AG20443 (cell line): ENCODE measurements around the gene SPRYD3.

Experiments used
- DNase-seq: peaks from one replicate; pipeline ENCODE4 v3.0.0; 2012; ENCODE audit warnings: low spot score, mixed read lengths

The SPRYD3 gene

DNA sequence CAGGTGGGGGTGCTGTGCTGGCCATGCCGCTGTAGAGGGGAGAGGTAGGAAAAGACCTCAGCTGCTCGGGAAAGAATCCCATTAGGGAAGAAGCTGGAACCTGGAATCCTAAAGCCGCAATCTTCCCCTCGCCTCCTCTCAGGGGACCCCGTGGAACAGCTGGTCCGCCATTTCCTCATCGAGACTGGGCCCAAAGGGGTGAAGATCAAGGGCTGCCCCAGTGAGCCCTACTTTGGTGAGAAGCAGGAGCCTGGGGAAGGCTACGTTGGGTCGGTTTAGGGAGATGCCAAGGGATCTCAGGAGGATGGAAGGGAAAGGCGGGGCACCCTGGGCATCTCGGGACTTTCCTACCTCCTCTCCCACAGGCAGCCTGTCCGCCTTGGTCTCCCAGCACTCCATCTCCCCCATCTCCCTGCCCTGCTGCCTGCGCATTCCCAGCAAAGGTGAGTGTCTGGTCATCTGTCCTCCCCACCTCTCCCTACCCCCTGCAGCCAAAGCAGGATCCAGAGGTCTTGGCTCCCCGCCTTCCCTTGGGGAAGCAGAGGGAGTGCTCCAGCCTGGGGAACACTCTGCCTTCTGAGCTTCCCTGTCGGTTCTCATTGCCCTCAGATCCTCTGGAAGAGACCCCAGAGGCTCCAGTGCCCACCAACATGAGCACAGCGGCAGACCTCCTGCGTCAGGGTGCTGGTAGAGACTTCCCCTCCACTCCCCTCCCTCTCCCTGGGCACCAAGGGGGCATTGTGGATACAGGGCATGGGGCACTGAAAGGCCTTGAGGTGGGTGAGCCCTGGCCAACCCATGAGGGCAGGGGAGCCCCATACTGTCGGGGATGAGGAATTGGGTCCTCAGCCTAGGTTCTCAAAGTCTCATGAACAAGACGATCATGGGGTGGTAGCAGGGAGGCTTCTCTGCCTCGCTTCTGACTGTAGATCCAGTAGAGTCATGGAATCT is 16.9 kb downstream of the SPRYD3 start:
- no peak for DNase-seq

DNA sequence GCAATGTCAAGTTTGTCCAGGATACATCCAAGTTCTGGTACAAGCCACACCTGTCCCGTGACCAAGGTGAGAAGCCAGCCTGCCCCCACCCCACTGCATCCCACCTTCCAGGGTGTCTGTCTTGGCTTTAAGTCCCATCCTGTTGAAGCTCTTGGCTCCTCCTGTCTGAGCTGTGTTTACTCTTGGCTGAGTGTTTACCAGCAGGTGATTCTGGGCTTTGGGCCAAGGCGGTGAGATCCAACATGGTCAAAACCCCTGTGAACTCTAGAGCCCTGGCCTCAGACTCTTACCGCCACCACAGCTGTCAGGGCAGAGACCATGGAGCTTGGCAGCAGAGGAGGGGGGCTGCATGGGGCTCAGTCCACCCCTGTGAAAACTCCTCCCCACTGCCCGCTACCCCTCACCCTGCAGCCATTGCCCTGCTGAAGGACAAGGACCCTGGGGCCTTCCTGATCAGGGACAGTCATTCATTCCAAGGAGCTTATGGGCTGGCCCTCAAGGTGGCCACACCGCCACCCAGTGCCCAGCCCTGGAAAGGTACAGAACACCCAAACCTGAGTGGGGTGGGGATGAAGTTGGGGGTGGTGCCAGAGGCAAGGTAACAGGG is 17.7 kb downstream of the SPRYD3 start:
- no peak for DNase-seq

- DNase-seq: no peak
Observed at GRCh38 chr12:53060721-53061276, 18.4 kb downstream of the SPRYD3 start.

- DNase-seq: no peak
Observed at GRCh38 chr12:53060064-53060720, 19.0 kb downstream of the SPRYD3 start.

DNA sequence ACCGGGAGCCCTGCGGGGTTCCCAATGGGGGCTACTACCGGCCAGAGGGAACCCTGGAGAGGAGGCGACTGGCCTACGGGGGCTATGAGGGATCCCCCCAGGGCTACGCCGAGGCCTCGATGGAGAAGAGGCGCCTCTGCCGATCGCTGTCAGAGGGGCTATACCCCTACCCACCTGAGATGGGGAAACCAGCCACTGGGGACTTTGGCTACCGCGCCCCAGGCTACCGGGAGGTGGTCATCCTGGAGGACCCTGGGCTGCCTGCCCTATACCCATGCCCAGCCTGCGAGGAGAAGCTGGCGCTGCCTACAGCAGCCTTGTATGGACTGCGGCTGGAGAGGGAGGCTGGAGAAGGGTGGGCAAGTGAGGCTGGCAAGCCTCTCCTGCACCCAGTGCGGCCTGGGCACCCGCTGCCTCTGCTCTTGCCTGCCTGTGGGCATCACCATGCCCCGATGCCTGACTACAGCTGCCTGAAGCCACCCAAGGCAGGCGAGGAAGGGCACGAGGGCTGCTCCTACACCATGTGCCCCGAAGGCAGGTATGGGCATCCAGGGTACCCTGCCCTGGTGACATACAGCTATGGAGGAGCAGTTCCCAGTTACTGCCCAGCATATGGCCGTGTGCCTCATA is 19.6 kb downstream of the SPRYD3 start:
- DNase-seq: no peak

DNA sequence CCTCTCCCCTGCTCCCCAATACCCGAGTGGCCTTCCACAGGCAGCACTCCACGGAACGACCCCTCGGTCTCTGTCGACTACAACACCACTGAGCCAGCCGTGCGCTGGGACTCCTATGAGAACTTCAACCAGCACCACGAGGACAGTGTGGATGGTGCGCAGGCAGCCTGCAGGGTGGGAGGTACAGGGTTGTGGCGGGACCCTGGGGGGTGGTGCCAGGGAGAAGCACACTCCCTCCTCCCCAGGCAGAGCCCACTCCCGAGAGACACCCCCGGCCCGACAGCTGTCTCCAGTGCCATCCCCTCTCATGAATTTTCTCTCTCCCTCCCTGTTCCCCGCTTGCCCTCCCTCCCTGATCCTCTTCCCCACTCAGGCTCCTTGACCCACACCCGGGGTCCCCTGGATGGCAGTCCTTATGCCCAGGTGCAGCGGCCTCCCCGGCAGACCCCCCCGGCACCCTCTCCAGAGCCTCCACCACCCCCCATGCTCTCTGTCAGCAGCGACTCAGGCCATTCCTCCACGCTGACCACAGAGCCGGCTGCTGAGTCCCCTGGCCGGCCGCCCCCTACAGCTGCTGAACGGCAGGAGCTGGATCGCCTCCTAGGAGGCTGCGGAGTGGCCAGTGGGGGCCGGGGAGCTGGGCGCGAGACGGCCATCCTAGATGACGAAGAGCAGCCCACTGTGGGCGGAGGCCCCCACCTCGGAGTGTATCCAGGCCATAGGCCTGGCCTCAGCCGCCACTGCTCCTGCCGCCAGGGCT is 20.3 kb downstream of the SPRYD3 start:
- DNase-seq: no peak

DNA sequence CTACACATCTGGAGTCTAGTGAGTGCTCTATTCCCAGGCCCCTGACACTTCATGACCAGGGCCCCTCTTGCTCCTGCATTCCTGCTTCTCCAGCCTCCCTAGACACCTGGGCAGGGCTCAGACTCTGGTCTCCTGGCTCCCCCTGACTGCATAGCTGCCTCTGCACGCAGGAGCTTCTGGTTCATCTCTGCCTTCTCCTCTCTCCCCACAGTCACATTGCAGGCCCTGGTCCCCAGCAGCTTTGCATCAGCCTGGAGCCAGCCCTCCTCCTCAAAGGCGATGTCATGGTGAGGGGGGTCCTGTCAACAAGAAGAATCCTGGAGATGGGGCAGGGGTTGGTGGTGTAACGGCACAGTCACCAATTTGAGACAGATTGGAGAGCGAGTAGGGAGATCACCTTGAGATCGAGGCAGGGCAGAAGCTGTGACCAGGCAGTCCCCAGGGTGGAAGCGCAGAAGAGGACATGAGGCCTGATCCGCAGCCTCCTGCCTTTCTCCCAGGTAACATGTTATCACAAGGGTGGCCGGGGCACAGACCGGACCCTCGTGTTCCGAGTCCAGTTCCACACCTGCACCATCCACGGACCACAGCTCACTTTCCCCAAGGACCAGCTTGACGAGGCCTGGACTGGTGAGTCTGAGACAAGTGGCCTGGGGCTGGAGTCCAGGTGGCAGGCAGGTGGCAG is 21.2 kb downstream of the SPRYD3 start:
- no peak for DNase-seq

- no peak for DNase-seq
Observed at GRCh38 chr12:53056901-53057300, 22.3 kb downstream of the SPRYD3 start.

GRCh38 chr12:53056296-53056695 is 22.9 kb downstream of the SPRYD3 start:
- no peak for DNase-seq

GRCh38 chr12:53055471-53056266 is 23.5 kb downstream of the SPRYD3 start:
- DNase-seq: no peak

GRCh38 chr12:53054112-53054878 is 24.9 kb downstream of the SPRYD3 start:
- peak; percentile 87 for DNase-seq

- DNase-seq: no peak
Observed at GRCh38 chr12:53053218-53054111, 25.7 kb downstream of the SPRYD3 start.

DNA sequence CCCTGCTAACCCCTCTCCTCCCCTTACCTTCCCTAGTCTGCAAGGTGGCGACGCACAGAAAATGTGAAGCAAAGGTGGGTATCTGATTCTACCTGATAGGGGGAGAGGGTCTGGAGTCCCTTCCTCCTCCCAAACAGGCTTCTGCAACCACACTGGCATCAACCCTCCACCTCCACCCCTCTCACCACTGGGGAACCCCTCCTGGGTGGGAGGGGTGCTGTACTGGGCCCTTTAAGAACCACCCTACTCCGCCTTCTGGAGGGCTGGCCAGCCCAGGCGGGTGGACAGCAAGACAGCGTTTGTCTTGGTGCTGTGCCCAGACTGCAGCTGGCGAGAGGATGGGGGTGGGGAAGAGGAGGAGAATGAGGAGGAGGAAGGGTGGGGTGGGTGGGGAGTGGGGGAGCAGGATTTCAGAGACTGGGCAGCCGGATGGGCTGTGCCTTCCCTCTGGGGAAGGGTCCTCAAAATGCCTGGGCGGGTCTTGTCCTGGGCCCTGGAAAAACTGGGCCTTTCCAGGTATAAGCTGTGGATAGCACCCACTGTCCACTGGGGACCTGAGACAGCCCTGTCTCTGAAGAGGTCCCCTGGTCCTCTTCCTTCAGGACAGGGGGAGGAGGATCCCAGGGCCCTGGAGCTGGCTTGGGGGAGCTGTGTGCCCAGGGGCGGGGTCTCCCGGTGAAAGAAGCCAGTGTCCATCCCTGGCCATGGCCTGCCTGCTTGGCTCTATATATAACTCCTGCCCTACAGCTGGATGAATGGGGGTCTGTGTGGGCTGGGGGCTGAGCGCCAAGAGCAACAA is 26.6 kb downstream of the SPRYD3 start:
- peak; percentile 78 for DNase-seq

DNA sequence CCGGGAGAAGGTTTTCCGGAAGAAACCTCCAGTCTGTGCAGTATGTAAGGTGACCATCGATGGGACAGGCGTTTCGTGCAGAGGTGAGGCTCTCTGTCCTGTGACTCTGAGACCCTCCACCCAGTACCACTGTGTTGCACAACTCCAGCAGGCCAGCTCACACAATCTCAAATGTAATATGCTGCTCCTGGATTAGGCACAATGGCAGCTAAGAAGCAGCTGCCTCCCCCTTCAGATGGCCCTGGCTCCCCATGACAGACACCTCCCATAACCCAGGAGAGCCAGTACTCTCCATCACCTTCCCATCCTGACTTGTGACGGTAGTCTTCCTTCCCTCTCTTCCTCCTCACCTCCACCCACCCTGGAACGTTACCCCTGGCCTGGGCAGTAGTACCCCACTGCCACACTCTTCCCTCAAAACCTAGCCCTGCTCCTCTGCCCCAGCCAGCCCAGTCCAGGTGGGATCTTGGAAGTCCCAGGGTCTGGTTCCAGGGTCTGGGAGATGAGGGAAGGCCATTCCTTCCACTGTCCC is 27.2 kb downstream of the SPRYD3 start:
- no peak for DNase-seq

DNA sequence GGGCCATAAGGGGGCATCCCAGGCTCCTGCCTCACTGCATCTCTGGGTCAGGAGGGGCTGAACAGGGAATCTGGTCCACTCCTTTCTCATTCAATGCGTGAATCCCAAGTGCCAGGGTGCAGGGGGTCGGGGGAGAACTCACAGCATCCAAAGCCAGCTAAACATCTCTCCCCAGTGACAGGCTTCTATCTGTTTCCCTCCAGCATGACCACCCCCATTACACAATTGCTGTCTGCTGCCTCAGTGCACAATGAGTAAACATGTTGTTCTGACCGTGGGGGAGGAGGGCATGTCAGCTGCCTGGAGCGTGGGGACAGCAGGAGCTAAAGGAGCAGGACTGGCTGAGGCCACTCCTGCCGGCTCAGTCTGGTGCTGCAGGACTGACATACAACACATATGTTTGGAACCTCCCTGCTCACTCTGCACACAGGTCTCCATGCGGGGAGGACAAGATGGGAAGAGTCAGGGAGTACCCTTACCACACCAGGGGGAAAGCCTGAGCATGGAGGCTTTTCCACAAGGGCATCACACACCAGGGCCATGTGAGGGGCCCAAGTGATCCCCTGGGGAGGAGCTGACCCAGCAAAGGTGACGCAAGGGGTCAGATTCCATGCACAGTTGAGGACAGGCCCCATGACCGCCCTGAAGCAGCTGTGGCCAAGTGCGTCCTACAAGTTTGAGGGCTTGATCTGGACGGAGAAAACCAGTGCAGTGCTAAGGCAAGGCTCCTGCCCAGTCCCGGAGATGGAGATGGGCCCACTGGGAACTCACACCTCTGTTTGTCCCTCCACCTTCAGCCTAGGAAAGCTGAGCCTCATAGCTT is 27.9 kb downstream of the SPRYD3 start:
- DNase-seq: peak; percentile 55

GRCh38 chr12:53050426-53051057 is 28.6 kb downstream of the SPRYD3 start:
- DNase-seq: no peak
